Prostate gland (tissue), 2 donors: ENCODE results near the gene CADPS. TPM values are rescaled to one million over a fixed set of nuclear protein-coding genes. Genes with fewer than 3 reads are reported as not detected.

Experiments used
- DNase-seq: peaks from one replicate; pipeline ENCODE4 v3.0.0-alpha.2; 2019; ENCODE audit warnings: low spot score
- H3K27ac ChIP-seq, 2 donors: fragments of 200-600 bp; sonication (generic); 2 replicates each; pipeline ENCODE4 v1.5.1; 2017 to 2019
- H3K27me3 ChIP-seq: fragments of 200-600 bp; sonication (generic); replicated peaks from 2 replicates; pipeline ENCODE4 v1.5.1; 2019; ENCODE audit not compliant: insufficient read depth
- H3K36me3 ChIP-seq, 2 donors: fragments of 200-600 bp; sonication (generic); 1 replicate in 1 of 2; 2 replicates in 1 of 2; pipeline versions ENCODE4 v1.5.1 to v1.8.1; 2017 to 2019
- H3K4me1 ChIP-seq: fragments of 200-600 bp; sonication (generic); replicated peaks from 2 replicates; pipeline ENCODE4 v1.5.1; 2019
- H3K4me3 ChIP-seq, 2 donors: fragments of 200-600 bp; sonication (generic); 2 replicates each; pipeline ENCODE4 v1.5.1; 2017 to 2019
- H3K9me3 ChIP-seq: fragments of 200-600 bp; sonication (generic); 2 replicates; pipeline ENCODE4 v1.5.1; 2017
- POLR2A ChIP-seq: fragments of 450-650 bp; IDR thresholded peaks from one replicate; pipeline ENCODE4 v1.6.1; 2016; ENCODE audit warnings: antibody characterized with exemption, mild to moderate bottlenecking
- POLR2AphosphoS5 ChIP-seq: sonication (generic); formaldehyde crosslinking; IDR thresholded peaks from one replicate; pipeline ENCODE4 v1.6.1; 2017; ENCODE audit warnings: antibody characterized with exemption
- WGBS: methylation state at CpG from one replicate; pipeline ENCODE4 v1.1.5; 2018; 5-methylcytosine and 5-hydroxymethylcytosine counted together
- intact Hi-C: fragments of 100-400 bp; cut with DNase I; formaldehyde crosslinking; loops from one replicate; pipeline ENCODE4 v1.14.2; 2022
- total RNA-seq, 2 donors: library from RNA; depleted of rRNA; stranded (reverse); fragments of >200 nt; gene quantifications; one replicate each; pipeline ENCODE4 v1.1.0, GENCODE V29; 2016
- TF ChIP-seq, protein P1 (sequence below), 4 experiments: fragments of 200-600 bp in 2 of 4; fragments of 450-650 bp in 2 of 4; sonication (generic) in 2 of 4; IDR thresholded peaks; 1 replicate in 3 of 4; 2 replicates in 1 of 4; pipeline ENCODE4 v1.5.1; 2016 to 2019; ENCODE audit warnings: antibody characterized with exemption in 4 of 4, mild to moderate bottlenecking in 2 of 4, moderate library complexity in 2 of 4

CADPS gene
- 1 to 10 TPM; 4.0 to 7.7 TPM for total RNA-seq

DNA sequence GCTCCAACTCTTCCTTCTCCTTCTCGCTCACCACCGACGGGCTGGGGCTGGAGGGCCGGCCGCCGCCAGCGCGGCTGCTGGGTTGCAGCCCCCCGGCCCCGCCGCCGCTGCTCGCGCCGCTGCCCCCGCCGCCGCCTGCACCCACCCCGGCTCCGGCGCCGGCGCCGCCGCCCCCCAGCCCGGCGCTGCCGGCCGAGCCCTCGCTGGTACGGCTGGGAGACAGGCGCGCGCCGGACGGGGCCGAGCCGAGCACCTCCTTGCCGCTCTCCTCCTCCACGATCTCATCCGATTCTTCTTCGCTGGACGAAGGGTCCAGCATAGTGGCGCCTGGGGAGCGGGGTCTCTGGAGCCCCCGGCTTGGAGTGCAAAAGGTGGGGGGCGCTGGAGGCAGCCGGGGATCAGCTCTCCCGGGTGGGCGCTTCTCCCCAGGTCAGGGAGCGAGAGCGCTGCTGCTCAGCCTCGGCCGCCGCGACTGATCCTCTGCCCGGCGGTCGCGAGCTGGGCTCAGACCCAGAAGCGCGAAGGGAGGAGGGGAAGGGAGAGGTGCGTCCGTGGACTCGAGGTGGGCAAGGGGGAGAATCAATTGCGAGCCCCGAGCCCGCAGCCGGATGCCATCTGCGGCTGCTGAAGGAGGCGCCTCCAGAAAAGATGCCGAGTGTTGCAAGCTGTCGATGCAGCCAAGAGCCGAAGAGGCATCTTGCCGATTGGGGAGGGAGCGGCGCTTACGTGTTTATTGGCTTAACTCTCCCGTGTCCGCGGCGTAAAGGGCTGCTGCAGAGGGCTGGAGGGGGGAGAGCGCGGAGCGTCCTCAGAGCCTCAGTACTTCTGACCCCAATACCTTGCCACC, at the start of gene CADPS:
TSS of gene CADPS (minus strand) at position 706 of the 847 bp plus-strand sequence. CDS start at position 319, 387 bp downstream.
- intact Hi-C loops, result loop anchor here (10.0 kb wide), 1 partner anchor 210 kb away; no protein-coding TSS in a partner anchor
- Histone ChIP-seq H3K4me3 (peak within 1 kb of the TSS; percentile 37 to 45), H3K36me3 (no peaks in the 10 kb centered on the region), H3K27ac (peak within 1 kb of the TSS in 1 of 2 donors; percentile 54), H3K27me3 (peaks cover 3% of the 10 kb centered on the region), H3K4me1 (no peaks in the 10 kb centered on the region), H3K9me3 (no peaks in the 10 kb centered on the region)
- no peak for DNase-seq
- 3% methylated on average over 56 of the region's 85 CpGs for WGBS
- TF ChIP-seq POLR2AphosphoS5 (no peak), POLR2A (no peak)
- TF ChIP-seq, protein P1, sequence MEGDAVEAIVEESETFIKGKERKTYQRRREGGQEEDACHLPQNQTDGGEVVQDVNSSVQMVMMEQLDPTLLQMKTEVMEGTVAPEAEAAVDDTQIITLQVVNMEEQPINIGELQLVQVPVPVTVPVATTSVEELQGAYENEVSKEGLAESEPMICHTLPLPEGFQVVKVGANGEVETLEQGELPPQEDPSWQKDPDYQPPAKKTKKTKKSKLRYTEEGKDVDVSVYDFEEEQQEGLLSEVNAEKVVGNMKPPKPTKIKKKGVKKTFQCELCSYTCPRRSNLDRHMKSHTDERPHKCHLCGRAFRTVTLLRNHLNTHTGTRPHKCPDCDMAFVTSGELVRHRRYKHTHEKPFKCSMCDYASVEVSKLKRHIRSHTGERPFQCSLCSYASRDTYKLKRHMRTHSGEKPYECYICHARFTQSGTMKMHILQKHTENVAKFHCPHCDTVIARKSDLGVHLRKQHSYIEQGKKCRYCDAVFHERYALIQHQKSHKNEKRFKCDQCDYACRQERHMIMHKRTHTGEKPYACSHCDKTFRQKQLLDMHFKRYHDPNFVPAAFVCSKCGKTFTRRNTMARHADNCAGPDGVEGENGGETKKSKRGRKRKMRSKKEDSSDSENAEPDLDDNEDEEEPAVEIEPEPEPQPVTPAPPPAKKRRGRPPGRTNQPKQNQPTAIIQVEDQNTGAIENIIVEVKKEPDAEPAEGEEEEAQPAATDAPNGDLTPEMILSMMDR (IDR thresholded peaks at IDR 0.05), result no peak

DNA sequence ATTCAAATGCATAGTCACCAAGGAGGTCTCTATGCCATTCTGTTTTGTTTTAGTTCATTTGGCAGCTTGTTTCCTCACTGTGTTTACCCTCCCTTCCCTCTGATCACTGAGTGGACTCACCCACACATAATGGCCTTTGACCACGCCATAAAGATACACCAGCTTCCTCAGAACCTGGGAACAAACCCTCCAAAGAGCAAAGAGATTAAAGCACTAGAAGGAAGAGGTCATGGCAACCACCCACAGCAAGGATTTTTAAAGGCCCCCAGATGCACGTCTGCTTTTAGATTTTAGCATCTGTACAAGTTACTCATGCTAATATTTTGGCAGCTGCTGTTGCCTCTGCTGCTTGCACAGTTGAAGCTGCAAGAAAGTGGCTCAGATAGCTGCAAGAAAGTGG, 47.9 kb upstream of the CADPS start:
- no peaks in the 10 kb centered on the region for H3K9me3 ChIP-seq
- H3K36me3 ChIP-seq, result no peaks in the 10 kb centered on the region
- no peak overlapping the region for H3K4me3 ChIP-seq
- 20% methylated on average over 2 of the region's 2 CpGs for whole genome bisulfite sequencing
- no peaks in the 10 kb centered on the region for H3K27me3 ChIP-seq
- TF ChIP-seq, protein P1 (IDR thresholded peaks at IDR 0.05), result no peak
- TF ChIP-seq POLR2AphosphoS5, result no peak
- TF ChIP-seq POLR2A, result no peak
- no peak for DNase-seq
- intact Hi-C loops, result no loop called here
- no peak overlapping the region for H3K27ac ChIP-seq
- H3K4me1 ChIP-seq, result no peaks in the 10 kb centered on the region

DNA sequence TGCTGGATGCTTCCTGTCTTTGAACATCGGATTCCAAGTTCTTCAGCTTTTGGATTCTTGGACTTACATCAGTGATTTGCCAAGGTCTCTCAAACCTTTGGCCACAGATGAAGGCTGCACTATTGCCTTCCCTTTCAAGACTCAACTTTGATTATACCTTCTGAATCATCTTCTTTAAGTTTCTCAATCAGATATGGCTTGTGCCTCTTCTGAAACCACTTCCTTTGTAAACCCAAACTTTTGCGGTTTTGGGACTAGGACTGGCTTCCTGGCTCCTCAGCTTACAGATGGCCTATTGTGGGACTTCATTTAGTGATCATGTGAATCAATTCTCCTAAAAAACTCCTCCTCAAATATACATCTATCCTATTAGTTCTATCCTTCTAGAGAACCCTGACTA, 47.1 kb upstream of the CADPS start:
- Histone ChIP-seq H3K36me3 (no peaks in the 10 kb centered on the region), H3K4me1 (no peaks in the 10 kb centered on the region), H3K9me3 (no peaks in the 10 kb centered on the region), H3K4me3 (no peak overlapping the region), H3K27ac (no peak overlapping the region), H3K27me3 (no peaks in the 10 kb centered on the region)
- TF ChIP-seq POLR2A, result no peak
- 53% methylated on average over 2 of the region's 2 CpGs for WGBS
- no peak for DNase-seq
- intact Hi-C loops, result no loop called here

GRCh38 chr3:62920466-62920784, 45.2 kb upstream of the CADPS start:
- no peaks in the 10 kb centered on the region for H3K36me3 ChIP-seq
- TF ChIP-seq POLR2A (no peak), POLR2AphosphoS5 (no peak)
- TF ChIP-seq, protein P1 (IDR thresholded peaks at IDR 0.05), result no peak
- no peak overlapping the region for H3K4me3 ChIP-seq
- no peaks in the 10 kb centered on the region for H3K9me3 ChIP-seq
- H3K27ac ChIP-seq, result no peak overlapping the region
- H3K4me1 ChIP-seq, result no peaks in the 10 kb centered on the region
- DNase-seq, result no peak
- intact Hi-C loops, result no loop called here
- no peaks in the 10 kb centered on the region for H3K27me3 ChIP-seq

DNA sequence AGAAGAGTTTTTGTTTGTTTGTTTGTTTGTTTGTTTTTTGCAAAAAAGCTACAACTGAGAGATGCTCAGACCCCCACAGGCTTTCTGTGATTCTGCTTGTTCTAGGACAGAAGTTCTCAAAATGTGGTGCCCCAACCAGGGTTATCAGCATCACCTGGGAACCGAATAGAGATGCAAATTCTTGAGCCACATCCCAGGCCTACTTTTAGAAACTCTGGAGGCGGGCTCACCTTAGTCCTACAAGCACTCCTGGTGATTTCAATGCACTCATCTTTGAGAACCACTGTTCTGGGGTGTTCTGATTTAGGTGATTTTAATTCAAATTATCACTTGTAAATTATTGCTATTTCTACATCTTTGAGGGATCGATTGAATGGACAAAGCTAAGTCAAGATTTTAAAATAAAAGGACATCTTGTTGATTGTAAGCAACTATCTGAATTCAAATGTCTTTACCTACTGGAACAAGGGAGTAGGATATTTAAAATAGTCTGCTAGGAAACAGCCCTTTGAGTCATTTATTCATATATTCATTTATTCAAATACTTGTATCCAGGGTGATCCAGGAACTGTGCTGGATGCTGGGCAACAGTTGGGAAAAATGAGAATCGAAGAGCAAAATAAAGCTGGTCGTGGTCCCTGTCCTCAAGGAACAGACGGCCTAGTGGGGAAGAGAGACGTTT, 44.7 kb upstream of the CADPS start:
- no peaks in the 10 kb centered on the region for H3K27me3 ChIP-seq
- no peaks in the 10 kb centered on the region for H3K36me3 ChIP-seq
- intact Hi-C loops, result no loop called here
- H3K4me1 ChIP-seq, result no peaks in the 10 kb centered on the region
- WGBS, result 79% methylated on average over 7 of the region's 7 CpGs
- DNase-seq, result no peak
- H3K4me3 ChIP-seq, result no peak overlapping the region
- H3K9me3 ChIP-seq, result no peaks in the 10 kb centered on the region
- TF ChIP-seq POLR2AphosphoS5, result no peak
- no peak for TF ChIP-seq POLR2A
- TF ChIP-seq, protein P1 (IDR thresholded peaks at IDR 0.05), result no peak
- no peak overlapping the region for H3K27ac ChIP-seq
